NK-92 (cell line): Measurements from ENCODE around the gene MYRF.

Experiments used
- DNase-seq: peaks from one replicate; lab custom pipeline; 2025; ENCODE audit not compliant: unreplicated experiment; lab: John Stamatoyannopoulos, UW

Gene MYRF

GRCh38 chr11:61815790-61816735 is 63.6 kb downstream of the MYRF start:
- DNase-seq: no peak

- DNase-seq: no peak
These were observed 64.5 kb downstream of the MYRF start, which contains the start of gene FADS1 for GRCh38 chr11:61816736-61817455. Gene FADS1 (minus strand): TSS chr11:61817003. CDS start chr11:61816929, 74 bp downstream.

GRCh38 chr11:61817471-61818202 is 65.2 kb downstream of the MYRF start:
- no peak for DNase-seq

- no peak for DNase-seq
These were observed 67.7 kb downstream of the MYRF start for GRCh38 chr11:61820174-61820573.

GRCh38 chr11:61826930-61827570 is 74.6 kb downstream of the MYRF start:
- no peak for DNase-seq

GRCh38 chr11:61827571-61828378 is 75.3 kb downstream of the MYRF start, which contains the start of gene FADS2:
Gene FADS2 (plus strand): TSS chr11:61828300. CDS start chr11:61828391, 91 bp downstream.
- DNase-seq: no peak

- no peak for DNase-seq
These were observed 75.9 kb downstream of the MYRF start for GRCh38 chr11:61828379-61828628.

- no peak for DNase-seq
These were observed 76.4 kb downstream of the MYRF start for GRCh38 chr11:61828629-61829407.

- no peak for DNase-seq
These were observed 77.4 kb downstream of the MYRF start for GRCh38 chr11:61829806-61830205.

GRCh38 chr11:61830237-61831105 is 78.0 kb downstream of the MYRF start:
- no peak for DNase-seq

GRCh38 chr11:61832207-61832606 is 79.8 kb downstream of the MYRF start:
- DNase-seq: no peak

- no peak for DNase-seq
These were observed 80.3 kb downstream of the MYRF start for GRCh38 chr11:61832754-61833153.

- no peak for DNase-seq
These were observed 81.0 kb downstream of the MYRF start for GRCh38 chr11:61833471-61833870.

GRCh38 chr11:61833926-61834277 is 81.5 kb downstream of the MYRF start:
- no peak for DNase-seq

- DNase-seq: no peak
These were observed 82.0 kb downstream of the MYRF start for GRCh38 chr11:61834278-61835048.

GRCh38 chr11:61836193-61836592 is 83.8 kb downstream of the MYRF start:
- DNase-seq: no peak

GRCh38 chr11:61837411-61838005 is 85.1 kb downstream of the MYRF start:
- DNase-seq: no peak
